ENCODE results near the gene WDR36.

DNA sequence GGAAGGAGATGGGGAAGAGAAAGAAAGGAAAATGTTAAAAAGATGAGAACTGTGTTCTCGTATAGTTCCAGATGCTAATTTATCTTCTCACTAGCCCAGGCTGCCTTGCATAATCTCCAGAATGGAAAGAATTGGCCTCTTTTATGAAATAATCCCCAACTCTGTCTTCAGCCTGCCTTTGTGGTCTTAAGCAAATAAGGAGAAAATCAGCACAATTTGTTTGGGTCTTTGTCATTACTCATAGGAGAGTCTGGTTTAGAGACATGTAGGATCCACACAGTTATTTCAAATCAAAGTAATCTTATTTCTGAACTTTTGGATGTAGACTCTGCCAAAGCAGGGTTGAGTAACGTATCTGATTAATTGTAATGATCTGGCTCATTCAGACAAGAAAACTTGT, 81.3 kb downstream of the WDR36 start:
- TF ChIP-seq, protein P1, sequence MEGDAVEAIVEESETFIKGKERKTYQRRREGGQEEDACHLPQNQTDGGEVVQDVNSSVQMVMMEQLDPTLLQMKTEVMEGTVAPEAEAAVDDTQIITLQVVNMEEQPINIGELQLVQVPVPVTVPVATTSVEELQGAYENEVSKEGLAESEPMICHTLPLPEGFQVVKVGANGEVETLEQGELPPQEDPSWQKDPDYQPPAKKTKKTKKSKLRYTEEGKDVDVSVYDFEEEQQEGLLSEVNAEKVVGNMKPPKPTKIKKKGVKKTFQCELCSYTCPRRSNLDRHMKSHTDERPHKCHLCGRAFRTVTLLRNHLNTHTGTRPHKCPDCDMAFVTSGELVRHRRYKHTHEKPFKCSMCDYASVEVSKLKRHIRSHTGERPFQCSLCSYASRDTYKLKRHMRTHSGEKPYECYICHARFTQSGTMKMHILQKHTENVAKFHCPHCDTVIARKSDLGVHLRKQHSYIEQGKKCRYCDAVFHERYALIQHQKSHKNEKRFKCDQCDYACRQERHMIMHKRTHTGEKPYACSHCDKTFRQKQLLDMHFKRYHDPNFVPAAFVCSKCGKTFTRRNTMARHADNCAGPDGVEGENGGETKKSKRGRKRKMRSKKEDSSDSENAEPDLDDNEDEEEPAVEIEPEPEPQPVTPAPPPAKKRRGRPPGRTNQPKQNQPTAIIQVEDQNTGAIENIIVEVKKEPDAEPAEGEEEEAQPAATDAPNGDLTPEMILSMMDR (IDR thresholded peaks at IDR 0.05), result no peak
- no peak for TF ChIP-seq POLR2A (IDR thresholded peaks at IDR 0.05)
- TF ChIP-seq EP300 (IDR thresholded peaks at IDR 0.05), result no peak

Data from sigmoid colon (tissue), 4 donors.